ENCODE measurements around the gene SLC30A7.

DNA sequence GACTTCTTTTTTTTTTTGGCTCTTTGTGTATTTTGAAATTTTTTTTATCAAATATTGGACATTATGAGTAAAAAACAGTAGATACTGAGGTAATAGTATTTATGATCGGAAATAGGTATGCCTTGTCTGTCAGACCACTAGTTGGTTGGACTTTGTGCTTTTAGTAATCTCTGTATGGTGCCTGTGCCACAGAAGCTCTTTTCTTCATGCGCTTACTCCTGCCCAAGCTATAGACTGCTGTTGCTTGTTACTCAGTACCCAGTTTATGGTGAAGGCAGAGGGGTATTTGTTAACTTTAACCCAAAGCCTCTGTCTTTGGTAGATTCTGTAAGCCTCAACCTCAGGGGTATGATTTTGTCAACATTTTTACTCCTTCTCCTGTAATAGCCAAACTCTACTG is 8.6 kb downstream of the SLC30A7 start:
- TF ChIP-seq, protein P1, sequence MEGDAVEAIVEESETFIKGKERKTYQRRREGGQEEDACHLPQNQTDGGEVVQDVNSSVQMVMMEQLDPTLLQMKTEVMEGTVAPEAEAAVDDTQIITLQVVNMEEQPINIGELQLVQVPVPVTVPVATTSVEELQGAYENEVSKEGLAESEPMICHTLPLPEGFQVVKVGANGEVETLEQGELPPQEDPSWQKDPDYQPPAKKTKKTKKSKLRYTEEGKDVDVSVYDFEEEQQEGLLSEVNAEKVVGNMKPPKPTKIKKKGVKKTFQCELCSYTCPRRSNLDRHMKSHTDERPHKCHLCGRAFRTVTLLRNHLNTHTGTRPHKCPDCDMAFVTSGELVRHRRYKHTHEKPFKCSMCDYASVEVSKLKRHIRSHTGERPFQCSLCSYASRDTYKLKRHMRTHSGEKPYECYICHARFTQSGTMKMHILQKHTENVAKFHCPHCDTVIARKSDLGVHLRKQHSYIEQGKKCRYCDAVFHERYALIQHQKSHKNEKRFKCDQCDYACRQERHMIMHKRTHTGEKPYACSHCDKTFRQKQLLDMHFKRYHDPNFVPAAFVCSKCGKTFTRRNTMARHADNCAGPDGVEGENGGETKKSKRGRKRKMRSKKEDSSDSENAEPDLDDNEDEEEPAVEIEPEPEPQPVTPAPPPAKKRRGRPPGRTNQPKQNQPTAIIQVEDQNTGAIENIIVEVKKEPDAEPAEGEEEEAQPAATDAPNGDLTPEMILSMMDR (conservative IDR thresholded peaks at IDR 0.05; ENCODE audit: low read depth, low read length) = no peak
- TF ChIP-seq EZH2 (IDR thresholded peaks at IDR 0.05; ENCODE audit: borderline replicate concordance, low read depth, low read length, poor library complexity, severe bottlenecking) = no peak
